Endothelial cell of umbilical vein (primary cell): ENCODE data around the gene NHLRC4. TPM values are rescaled to one million over a fixed set of nuclear protein-coding genes. Genes with fewer than 3 reads are reported as not detected.

Experiments used
- BruUV-seq: library from RNA; stranded (reverse); fragments of 400-500 nt; replicated peaks from 2 replicates; lab custom pipeline; 2021; lab: Mats Ljungman, UMichigan
- CTCF ChIA-PET: fragments of 300-600, 350-600 bp; sonication (Branson Sonifier 250); formaldehyde crosslinking; loops from one replicate; lab custom pipeline; 2021; ENCODE audit warnings: antibody characterized with exemption, inconsistent platforms; lab: Charles Lee
- POLR2A ChIA-PET: fragments of 300-600, 350-600 bp; sonication (Branson Sonifier 250); formaldehyde crosslinking; loops from one replicate; lab custom pipeline; 2021; ENCODE audit warnings: antibody characterized with exemption, inconsistent platforms; lab: Charles Lee
- DNase-seq: peaks from one replicate; pipeline ENCODE4 v3.0.0-alpha.2; 2011; ENCODE audit warnings: low read depth, low spot score
- FAIRE-seq: peaks from 2 replicates; lab custom pipeline; 2011; peaks lifted over from hg19 to GRCh38; lab: Jason Lieb, UNC
- H2AFZ ChIP-seq: 2 replicates; pipeline ENCODE4 v1.6.0; 2012; ENCODE audit warnings: low read depth, low read length, control low read depth, inconsistent platforms
- H3K27ac ChIP-seq: 2 replicates; pipeline ENCODE4 v1.5.1; 2011; ENCODE audit warnings: low read depth, mild to moderate bottlenecking, control low read depth, low read length, moderate library complexity; ENCODE audit not compliant: insufficient read depth
- H3K27me3 ChIP-seq, 2 experiments: 2 replicates each; pipeline versions ENCODE4 v1.6.0 to v1.6.1; 2011; ENCODE audit warnings: low read length in 2 of 2, mixed read lengths in 1 of 2; ENCODE audit not compliant: control insufficient read depth in 2 of 2, insufficient read depth in 2 of 2
- H3K36me3 ChIP-seq, 2 experiments: 2 replicates in 1 of 2; 3 replicates in 1 of 2; pipeline ENCODE4 v1.5.1; 2011; ENCODE audit warnings: low read length in 2 of 2, mild to moderate bottlenecking in 1 of 2, moderate library complexity in 1 of 2; ENCODE audit not compliant: control insufficient read depth in 2 of 2, insufficient read depth in 2 of 2; ENCODE audit errors: extremely low read depth in 1 of 2
- H3K4me1 ChIP-seq: 3 replicates; pipeline ENCODE4 v1.5.1; 2011; ENCODE audit warnings: mild to moderate bottlenecking, low read length; ENCODE audit not compliant: control insufficient read depth, insufficient read depth; ENCODE audit errors: extremely low read depth
- H3K4me2 ChIP-seq: 2 replicates; pipeline ENCODE4 v1.6.1; 2011; ENCODE audit warnings: low read length, control low read depth, mixed read lengths; ENCODE audit not compliant: insufficient read depth
- H3K4me3 ChIP-seq, 3 experiments: fragments of 200-600 bp in 1 of 3; sonication (generic), shearing (Covaris generic) in 1 of 3; replicated peaks in 1 of 3; 2 replicates each; pipeline ENCODE4 v1.5.1; 2011 to 2016; ENCODE audit warnings: control low read depth in 3 of 3, low read length in 3 of 3, mild to moderate bottlenecking in 2 of 3, inconsistent platforms in 1 of 3, low read depth in 1 of 3, moderate library complexity in 1 of 3; ENCODE audit not compliant: insufficient read depth in 1 of 3
- H3K79me2 ChIP-seq: 2 replicates; pipeline ENCODE4 v1.6.0; 2012; ENCODE audit warnings: low read length, inconsistent platforms; ENCODE audit not compliant: control insufficient read depth, insufficient read depth
- H3K9ac ChIP-seq: replicated peaks from 2 replicates; pipeline ENCODE3; 2011; ENCODE audit warnings: low read length, control low read depth; ENCODE audit not compliant: insufficient read depth; ENCODE audit errors: extremely low read depth
- H3K9me1 ChIP-seq: replicated peaks from 3 replicates; pipeline ENCODE4 v1.6.0; 2011; ENCODE audit warnings: mild to moderate bottlenecking, low read length; ENCODE audit not compliant: control insufficient read depth, insufficient read depth; ENCODE audit errors: extremely low read depth
- H3K9me3 ChIP-seq: replicated peaks from 2 replicates; pipeline ENCODE4 v1.5.1; 2012; ENCODE audit warnings: low read length, inconsistent platforms; ENCODE audit not compliant: control insufficient read depth, insufficient read depth
- H4K20me1 ChIP-seq: replicated peaks from 2 replicates; pipeline ENCODE3; 2011; ENCODE audit warnings: mild to moderate bottlenecking, low read length; ENCODE audit not compliant: control insufficient read depth, insufficient read depth; ENCODE audit errors: extremely low read depth
- CTCF ChIP-seq, 2 donors: IDR thresholded peaks; 1 replicate in 1 of 2; 2 replicates in 1 of 2; pipeline ENCODE4 v1.5.1; 2011; ENCODE audit warnings: low read length in 2 of 2, mild to moderate bottlenecking in 2 of 2, moderate library complexity in 2 of 2, control low read depth in 1 of 2, inconsistent platforms in 1 of 2, low read depth in 1 of 2; ENCODE audit not compliant: insufficient read depth in 1 of 2; ENCODE audit errors: extremely low read depth in 1 of 2
- EZH2 ChIP-seq: IDR thresholded peaks from 2 replicates; pipeline ENCODE4 v1.6.1; 2012; ENCODE audit warnings: borderline replicate concordance, low read depth, mild to moderate bottlenecking, moderate library complexity, low read length, inconsistent platforms; ENCODE audit not compliant: severe bottlenecking
- FOS ChIP-seq: IDR thresholded peaks from 2 replicates; pipeline ENCODE4 v1.6.1; 2011; ENCODE audit warnings: mild to moderate bottlenecking, low read length, moderate library complexity, borderline replicate concordance; ENCODE audit not compliant: insufficient read depth
- GATA2 ChIP-seq: IDR thresholded peaks from 2 replicates; pipeline ENCODE4 v1.7.0; 2011; ENCODE audit warnings: low read depth, mild to moderate bottlenecking, moderate library complexity, mixed read lengths, low read length; ENCODE audit not compliant: insufficient read length, insufficient read depth
- JUN ChIP-seq: IDR thresholded peaks from 2 replicates; pipeline ENCODE4 v1.6.1; 2011; ENCODE audit warnings: borderline replicate concordance, low read depth; ENCODE audit not compliant: insufficient read length, insufficient read depth
- MAX ChIP-seq: IDR thresholded peaks from 2 replicates; pipeline ENCODE4 v1.6.1; 2011; ENCODE audit not compliant: insufficient read depth, insufficient read length
- MYC ChIP-seq: IDR thresholded peaks from one replicate; pipeline ENCODE4 v1.6.1; 2011; ENCODE audit warnings: mild to moderate bottlenecking, low read depth, low read length
- POLR2A ChIP-seq: IDR thresholded peaks from 2 replicates; pipeline ENCODE4 v1.6.1; 2012; ENCODE audit warnings: low read depth, mild to moderate bottlenecking, control low read depth, low read length
- POLR2AphosphoS5 ChIP-seq: IDR thresholded peaks from 2 replicates; pipeline ENCODE4 v1.6.1; 2012; ENCODE audit warnings: low read depth, mild to moderate bottlenecking, control low read depth, low read length, moderate library complexity; ENCODE audit not compliant: insufficient read depth
- dilution Hi-C: fragments of 300-500 bp; cut with MboI; formaldehyde crosslinking; loops from one replicate; pipeline ENCODE4 v1.15.0; 2019; ENCODE audit warnings: low sequenced_read_pairs; ENCODE audit not compliant: extremely low pct_ligation_motif_present
- intact Hi-C: fragments of 100-400 bp; cut with micrococcal nuclease; formaldehyde crosslinking; loops from one replicate; pipeline ENCODE4 v1.10.0; 2022
- polyA plus RNA-seq, 4 experiments: library from polyadenylated mRNA; depleted of rRNA in 3 of 4; stranded (reverse) in 3 of 4; unstranded in 1 of 4; fragments of >200 nt; gene quantifications; 2 replicates each; pipeline versions ENCODE4 v1.2.1 to v1.2.3, GENCODE V29; 2011 to 2012; ENCODE audit warnings: missing spikeins in 1 of 4
- total RNA-seq: library from RNA; stranded (reverse); gene quantifications from 2 replicates; pipeline ENCODE4 v1.2.3, GENCODE V29; 2021

The NHLRC4 gene
- total and polyA plus RNA-seq, 2 donors (not counting 3 experiments of a cell fraction or from before 2014, with no cell fraction given) = 0.73 to 0.94 TPM

- no peaks in the 10 kb centered on the region for H3K79me2 ChIP-seq
- DNase-seq (no peak), FAIRE-seq (no peak)
- TF ChIP-seq JUN = no peak
- no peak for TF ChIP-seq GATA2
- TF ChIP-seq EZH2 = no peak
- no peak for TF ChIP-seq CTCF (IDR thresholded peaks at IDR 0.05; ENCODE audit: extremely low read depth in 1 of 2, insufficient read depth in 1 of 2, low read depth in 1 of 2, low read length in 2 of 2)
- TF ChIP-seq POLR2AphosphoS5 = no peak
- no peak for TF ChIP-seq FOS
- no peak for TF ChIP-seq MYC
- no peak for TF ChIP-seq POLR2A
- no peak for TF ChIP-seq MAX
- no peaks in the 10 kb centered on the region for H3K4me1 ChIP-seq
- no TSS peak for BruUV-seq
- H3K9me3 ChIP-seq = no peaks in the 10 kb centered on the region
- H3K9ac ChIP-seq = no peak overlapping the region
- CTCF ChIA-PET = no interaction called here
- dilution Hi-C loops (no loop called here), intact Hi-C loops (no loop called here)
- H2AFZ ChIP-seq = no peak overlapping the region
- H3K27me3 ChIP-seq = no peaks in the 10 kb centered on the region
- no peaks in the 10 kb centered on the region for H3K36me3 ChIP-seq
- H3K4me2 ChIP-seq = no peak overlapping the region
- H3K4me3 ChIP-seq = no peak overlapping the region
- H3K9me1 ChIP-seq = no peaks in the 10 kb centered on the region
- no peak overlapping the region for H3K27ac ChIP-seq
- H4K20me1 ChIP-seq = no peaks in the 10 kb centered on the region
- POLR2A ChIA-PET = no interaction called here
Measured at GRCh38 chr16:582218-582613, 15.4 kb downstream of the NHLRC4 start.
